KOPT-K1 (cell line): ENCODE data around the gene ZCCHC2.

Experiments used
- H3K27ac ChIP-seq: fragments of 200-600 bp; sonication (generic); 2 replicates; pipeline ENCODE4 v1.5.1; 2016; ENCODE audit warnings: antibody characterized with exemption, mild to moderate bottlenecking, low read depth, low read length; ENCODE audit not compliant: poor library complexity, severe bottlenecking
- H3K36me3 ChIP-seq: fragments of 200-600 bp; sonication (generic); 2 replicates; pipeline ENCODE4 v1.5.1; 2017; ENCODE audit warnings: antibody characterized with exemption, mild to moderate bottlenecking, low read length, moderate library complexity; ENCODE audit not compliant: insufficient read depth
- H3K9me3 ChIP-seq: fragments of 200-600 bp; sonication (generic); 2 replicates; pipeline ENCODE4 v1.5.1; 2017; ENCODE audit warnings: antibody characterized with exemption, low read length, mild to moderate bottlenecking; ENCODE audit not compliant: insufficient read depth, poor library complexity, severe bottlenecking

Gene ZCCHC2

GRCh38 chr18:62500174-62500573 lies 22.7 kb upstream of the ZCCHC2 start:
- Histone ChIP-seq H3K27ac (no peak overlapping the region), H3K36me3 (no peaks in the 10 kb centered on the region), H3K9me3 (no peaks in the 10 kb centered on the region)

GRCh38 chr18:62500966-62501591 lies 21.7 kb upstream of the ZCCHC2 start:
- H3K27ac ChIP-seq: no peak overlapping the region
- no peaks in the 10 kb centered on the region for H3K36me3 ChIP-seq
- H3K9me3 ChIP-seq: no peaks in the 10 kb centered on the region

DNA sequence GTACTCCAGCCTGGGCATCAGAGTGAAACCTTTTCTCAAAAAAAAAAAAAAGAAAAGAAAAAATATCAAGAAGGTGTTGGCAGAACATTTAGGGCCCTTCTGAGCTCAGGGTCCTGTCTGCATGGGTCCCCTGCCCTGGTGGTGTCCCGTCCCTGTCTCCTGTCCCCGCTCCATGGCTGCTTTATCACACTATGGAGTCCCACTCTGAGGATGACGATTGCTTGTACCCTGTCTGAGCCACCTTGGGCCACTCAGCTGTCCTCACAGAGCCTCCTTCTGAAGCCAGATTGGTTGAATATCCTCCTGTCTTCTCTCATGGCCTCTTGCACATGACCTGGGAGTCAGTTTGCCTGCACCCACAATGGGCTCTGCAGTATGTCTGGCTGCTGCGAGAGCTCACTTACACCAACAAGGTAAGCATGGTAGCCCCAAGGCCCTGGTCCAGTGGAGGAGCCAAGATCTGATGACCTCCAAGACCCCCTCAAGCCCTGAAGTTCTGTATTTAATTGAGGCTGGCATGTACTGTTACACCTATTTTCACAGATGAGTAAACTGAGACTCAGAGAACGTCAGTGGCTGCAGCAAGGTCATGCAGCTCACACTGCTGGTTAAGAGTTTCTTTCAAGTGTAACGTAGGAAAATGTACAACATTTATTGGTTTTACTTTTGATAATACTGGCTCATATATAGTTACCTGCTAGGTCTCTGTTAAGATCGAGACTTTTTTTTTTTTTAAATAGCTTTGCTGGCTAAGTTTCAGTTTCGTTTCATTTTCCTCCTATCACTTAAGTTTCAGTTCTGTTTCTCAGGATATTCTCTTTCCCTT lies 16.9 kb upstream of the ZCCHC2 start:
- Histone ChIP-seq H3K36me3 (no peaks in the 10 kb centered on the region), H3K27ac (peak overlapping the region; percentile 69), H3K9me3 (no peaks in the 10 kb centered on the region)

- H3K9me3 ChIP-seq: peaks cover 2% of the 10 kb centered on the region
- no peaks in the 10 kb centered on the region for H3K36me3 ChIP-seq
- peak overlapping the region; percentile 69 for H3K27ac ChIP-seq
These were observed 16.2 kb upstream of the ZCCHC2 start for GRCh38 chr18:62506495-62507143.

GRCh38 chr18:62509779-62510178 lies 13.0 kb upstream of the ZCCHC2 start:
- peaks cover 33% of the 10 kb centered on the region for H3K9me3 ChIP-seq
- H3K27ac ChIP-seq: no peak overlapping the region
- H3K36me3 ChIP-seq: no peaks in the 10 kb centered on the region

GRCh38 chr18:62510789-62511188 lies 12.0 kb upstream of the ZCCHC2 start:
- peaks cover 34% of the 10 kb centered on the region for H3K9me3 ChIP-seq
- H3K36me3 ChIP-seq: no peaks in the 10 kb centered on the region
- no peak overlapping the region for H3K27ac ChIP-seq

DNA sequence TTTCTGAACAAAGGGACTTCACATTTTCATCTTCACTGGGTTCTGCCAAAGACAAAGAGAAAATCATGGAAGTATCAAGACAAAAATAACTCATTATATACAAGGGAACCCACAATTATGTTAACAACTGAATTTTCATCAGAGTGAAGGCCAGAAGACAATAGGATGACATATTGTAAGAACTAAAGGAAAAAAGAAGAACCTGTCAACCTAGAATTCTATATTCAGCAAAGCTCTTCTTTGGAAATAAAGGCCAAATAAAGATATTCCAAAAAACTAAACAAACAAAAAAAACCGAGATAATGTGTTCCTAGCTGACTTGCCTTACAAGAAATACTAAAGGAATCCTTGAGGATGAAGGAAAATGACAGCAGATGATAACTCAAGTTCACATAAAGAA lies 10.3 kb upstream of the ZCCHC2 start:
- H3K36me3 ChIP-seq: no peaks in the 10 kb centered on the region
- H3K27ac ChIP-seq: no peak overlapping the region
- H3K9me3 ChIP-seq: peaks cover 34% of the 10 kb centered on the region

- H3K36me3 ChIP-seq: no peaks in the 10 kb centered on the region
- H3K9me3 ChIP-seq: peaks cover 34% of the 10 kb centered on the region
- H3K27ac ChIP-seq: no peak overlapping the region
These were observed 9.8 kb upstream of the ZCCHC2 start for GRCh38 chr18:62512996-62513395.

DNA sequence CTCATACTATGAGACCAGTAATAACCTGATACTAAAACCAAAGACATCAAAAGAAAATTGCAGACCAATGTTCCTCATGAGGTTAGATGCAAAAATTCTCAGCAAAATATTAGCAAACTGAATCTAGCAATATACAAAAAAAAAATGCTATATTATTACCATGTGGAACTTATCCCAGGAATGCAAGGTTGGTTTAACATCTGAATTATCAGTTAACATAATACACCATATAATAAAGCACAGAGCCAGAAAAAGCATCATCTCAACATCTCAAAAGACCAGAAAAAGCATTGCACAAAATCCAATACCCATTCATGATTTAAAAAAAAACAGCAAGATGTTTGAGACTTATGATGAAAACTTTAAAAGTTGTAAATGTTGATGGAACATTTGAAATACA lies 8.3 kb upstream of the ZCCHC2 start:
- H3K36me3 ChIP-seq: no peaks in the 10 kb centered on the region
- H3K27ac ChIP-seq: no peak overlapping the region
- peaks cover 34% of the 10 kb centered on the region for H3K9me3 ChIP-seq

DNA sequence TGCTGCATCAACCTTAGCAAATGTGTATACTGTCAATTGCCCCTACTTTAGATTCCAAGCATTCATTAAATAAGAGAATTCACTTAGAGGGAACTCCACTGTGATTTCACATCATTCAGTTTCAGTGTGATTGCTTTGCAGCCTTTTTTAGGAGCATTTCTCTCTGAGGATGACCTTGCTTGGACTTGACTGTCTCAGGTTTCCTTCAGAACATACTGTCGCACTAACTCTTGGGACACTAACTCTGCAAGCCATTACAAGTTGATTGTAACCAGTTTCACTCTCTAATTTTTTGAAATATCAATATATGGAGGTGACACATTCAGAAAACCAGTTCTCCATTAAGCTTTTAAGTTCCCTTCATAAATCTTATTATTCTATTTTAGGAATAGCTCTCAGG lies 6.6 kb upstream of the ZCCHC2 start:
- H3K9me3 ChIP-seq: peaks cover 34% of the 10 kb centered on the region
- H3K27ac ChIP-seq: no peak overlapping the region
- H3K36me3 ChIP-seq: no peaks in the 10 kb centered on the region

- H3K36me3 ChIP-seq: no peaks in the 10 kb centered on the region
- H3K9me3 ChIP-seq: peaks cover 12% of the 10 kb centered on the region
- H3K27ac ChIP-seq: no peak overlapping the region
These were observed 4.1 kb upstream of the ZCCHC2 start for GRCh38 chr18:62518460-62519375.

DNA sequence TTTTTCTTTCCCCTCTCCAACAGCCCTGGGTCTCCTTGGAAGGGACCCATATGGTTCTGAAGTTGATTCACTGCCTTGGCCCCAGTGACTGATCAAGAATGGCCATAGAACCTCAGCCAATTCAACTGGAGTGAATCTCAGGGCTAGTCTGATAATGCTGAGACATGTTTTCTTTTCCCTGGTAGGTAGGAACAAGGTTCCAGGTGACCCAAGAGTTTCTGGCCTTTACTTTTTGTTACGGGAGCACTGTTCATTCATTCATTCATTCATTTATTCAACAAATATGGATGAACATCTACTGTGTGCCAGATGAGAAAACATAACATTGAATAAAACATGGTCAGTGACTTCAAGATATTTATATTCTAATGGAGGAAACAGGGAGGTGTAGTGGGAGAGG lies 3.1 kb upstream of the ZCCHC2 start:
- no peaks in the 10 kb centered on the region for H3K36me3 ChIP-seq
- peaks cover 2% of the 10 kb centered on the region for H3K9me3 ChIP-seq
- H3K27ac ChIP-seq: no peak overlapping the region

DNA sequence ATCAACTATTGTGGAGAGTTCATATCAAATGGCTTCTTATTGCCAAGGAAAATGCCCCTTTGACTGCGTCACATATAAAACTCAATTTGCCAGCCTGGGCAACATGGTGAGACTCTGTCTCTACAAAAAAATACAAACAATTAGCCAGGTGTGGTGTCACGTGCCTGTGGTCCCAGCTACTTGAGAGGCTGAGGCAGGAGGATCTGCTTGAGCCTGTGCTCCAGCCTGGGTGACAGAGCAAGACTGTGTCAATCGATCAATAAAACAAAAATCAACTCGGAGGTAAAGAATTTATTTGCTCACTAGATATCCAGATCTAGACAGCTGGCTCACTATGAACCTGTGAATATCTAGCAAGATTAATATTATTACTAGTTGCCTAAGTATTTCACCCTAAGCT lies 1.7 kb upstream of the ZCCHC2 start:
- H3K27ac ChIP-seq: no peak overlapping the region
- no peaks in the 10 kb centered on the region for H3K9me3 ChIP-seq

DNA sequence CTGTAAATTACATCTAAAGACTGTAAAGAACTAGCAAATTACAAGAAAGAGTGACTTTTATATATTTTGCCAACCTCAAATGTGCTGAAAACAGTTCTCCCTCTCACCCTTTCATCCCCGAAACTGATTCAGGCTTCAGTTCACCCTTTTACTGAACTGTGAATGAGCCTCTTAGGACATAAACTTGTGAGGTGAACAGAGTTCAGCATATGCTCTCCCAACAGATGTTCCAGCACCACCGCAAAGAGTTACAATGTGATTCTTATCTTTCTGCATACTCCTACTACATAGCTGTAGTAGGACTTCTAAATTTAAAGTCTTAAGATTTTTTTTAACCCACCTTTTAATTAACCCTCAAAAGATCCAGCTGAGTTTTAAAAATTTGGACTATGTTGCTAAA lies 1.2 kb upstream of the ZCCHC2 start:
- Histone ChIP-seq H3K9me3 (no peaks in the 10 kb centered on the region), H3K36me3 (no peaks in the 10 kb centered on the region), H3K27ac (no peak overlapping the region)

More for the DNA sequence above, 1.7 kb upstream of the ZCCHC2 start:
- H3K36me3 ChIP-seq: no peaks in the 10 kb centered on the region

DNA sequence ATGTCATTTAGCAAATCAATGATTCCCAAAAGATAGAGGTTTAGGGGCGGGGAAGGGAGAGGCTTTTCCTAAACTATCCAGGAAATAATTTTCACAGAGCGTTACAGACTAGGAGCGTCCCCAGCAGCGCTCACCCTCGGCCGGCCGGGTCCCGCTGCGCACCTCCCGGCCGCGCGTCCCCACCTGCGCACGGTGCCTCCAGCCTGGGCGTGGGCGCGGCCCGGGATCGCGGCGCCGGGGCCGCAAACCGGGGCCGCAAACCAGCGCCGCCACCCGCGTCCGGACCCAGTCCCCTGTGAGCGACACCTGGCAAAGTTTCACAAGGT lies 684 bp upstream of the ZCCHC2 start:
- H3K27ac ChIP-seq: peak overlapping the region; percentile 67
- no peaks in the 10 kb centered on the region for H3K36me3 ChIP-seq
- H3K9me3 ChIP-seq: no peaks in the 10 kb centered on the region
